Brain microvascular endothelial cell (primary cell): ENCODE results near the gene ZNF432.
"Not testable (repeated sequence)": the region's sequence is repeated elsewhere in the genome, so short reads cannot be mapped to it uniquely, and the experiment has no call there.

ENCODE experiments used
- DNase-seq: peaks from one replicate; pipeline ENCODE4 v3.0.0-alpha.2; 2020
- H3K27ac ChIP-seq: fragments of 250-450 bp; sonication (Bioruptor Pico); 2 replicates; pipeline ENCODE4 v1.5.1; 2020; ENCODE audit warnings: mild to moderate bottlenecking, moderate library complexity
- H3K27me3 ChIP-seq: fragments of 250-450 bp; sonication (Bioruptor Pico); replicated peaks from 2 replicates; pipeline ENCODE4 v1.5.1; 2020; ENCODE audit warnings: mild to moderate bottlenecking
- H3K36me3 ChIP-seq: fragments of 250-450 bp; sonication (Bioruptor Pico); replicated peaks from 2 replicates; pipeline ENCODE4 v1.5.1; 2020; ENCODE audit warnings: mild to moderate bottlenecking
- H3K4me3 ChIP-seq: 2 replicates; pipeline ENCODE4 v1.5.1; 2011; ENCODE audit warnings: low read depth, mild to moderate bottlenecking, control low read depth, low read length, moderate library complexity
- CTCF ChIP-seq: IDR thresholded peaks from 2 replicates; pipeline ENCODE4 v1.5.1; 2011; ENCODE audit warnings: low read depth, mild to moderate bottlenecking, moderate library complexity, low read length, control low read depth, inconsistent platforms; ENCODE audit errors: missing control alignments
- in situ Hi-C: cut with HindIII; loops from 2 replicates; pipeline ENCODE4 v1.10.0; 2017; ENCODE audit warnings: low sequenced_read_pairs, low pct_ligation_motif_present

The ZNF432 gene

GRCh38 chr19:52069653-52070052, 21.0 kb upstream of the ZNF432 start:
- H3K27ac ChIP-seq: peak overlapping the region; percentile 85
- no peak for DNase-seq
- in situ Hi-C loops: no loop called here
- H3K27me3 ChIP-seq: no peaks in the 10 kb centered on the region
- no peak overlapping the region for H3K4me3 ChIP-seq
- TF ChIP-seq CTCF: no peak
- peaks cover 72% of the 10 kb centered on the region for H3K36me3 ChIP-seq

- TF ChIP-seq CTCF: no peak
- no peak overlapping the region for H3K27ac ChIP-seq
- no peaks in the 10 kb centered on the region for H3K27me3 ChIP-seq
- no peak overlapping the region for H3K4me3 ChIP-seq
- in situ Hi-C loops: no loop called here
- DNase-seq: no peak
- H3K36me3 ChIP-seq: peaks cover 81% of the 10 kb centered on the region
These were observed 17.7 kb upstream of the ZNF432 start for GRCh38 chr19:52066258-52066863.

- Histone ChIP-seq H3K27me3 (no peaks in the 10 kb centered on the region), H3K27ac (no peak overlapping the region), H3K36me3 (peaks cover 78% of the 10 kb centered on the region), H3K4me3 (no peak overlapping the region)
- no peak for DNase-seq
- in situ Hi-C loops: no loop called here
- no peak for TF ChIP-seq CTCF
These were observed 16.8 kb upstream of the ZNF432 start for GRCh38 chr19:52065399-52065798.

GRCh38 chr19:52056480-52056879, 7.8 kb upstream of the ZNF432 start:
- H3K27ac ChIP-seq, H3K4me3 ChIP-seq, H3K27me3 ChIP-seq, H3K36me3 ChIP-seq, in situ Hi-C loops, DNase-seq: not testable (repeated sequence)

GRCh38 chr19:52051736-52052135, 3.1 kb upstream of the ZNF432 start:
- in situ Hi-C loops, H3K27ac ChIP-seq, H3K27me3 ChIP-seq, H3K4me3 ChIP-seq, H3K36me3 ChIP-seq, DNase-seq: not testable (repeated sequence)

- H3K4me3 ChIP-seq: no peak overlapping the region
- no peak overlapping the region for H3K27ac ChIP-seq
- TF ChIP-seq CTCF: no peak
- DNase-seq: no peak
- H3K36me3 ChIP-seq: peaks cover 77% of the 10 kb centered on the region
- in situ Hi-C loops: no loop called here
- H3K27me3 ChIP-seq: no peaks in the 10 kb centered on the region
These were observed 9.5 kb downstream of the ZNF432 start for GRCh38 chr19:52039169-52039568.

GRCh38 chr19:52034051-52034728, 14.4 kb downstream of the ZNF432 start:
- peaks cover 60% of the 10 kb centered on the region for H3K36me3 ChIP-seq
- in situ Hi-C loops: no loop called here
- H3K27ac ChIP-seq: no peak overlapping the region
- no peak for DNase-seq
- no peak for TF ChIP-seq CTCF
- H3K4me3 ChIP-seq: no peak overlapping the region
- no peaks in the 10 kb centered on the region for H3K27me3 ChIP-seq
